Measurements from ENCODE around the gene UGT1A6.

DNA sequence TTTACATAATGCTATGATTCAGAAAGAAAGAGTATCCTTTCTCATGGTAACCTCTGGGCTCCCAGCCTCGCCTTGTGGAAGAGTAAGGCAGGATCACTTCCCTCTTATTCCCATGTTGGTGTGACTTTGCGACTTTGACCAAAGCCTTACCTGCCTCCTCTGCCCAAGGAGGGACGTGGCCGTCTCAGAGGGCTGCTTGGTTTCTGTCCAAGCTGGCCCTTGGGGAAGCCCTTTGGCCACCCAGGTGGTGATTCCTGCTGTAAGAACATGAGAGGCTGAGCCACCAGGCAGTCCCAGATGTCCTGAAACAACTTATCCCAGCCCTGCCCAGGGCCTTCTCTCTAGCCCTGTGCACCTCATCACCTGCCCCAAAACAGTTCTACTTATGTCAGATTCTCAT is 6.0 kb downstream of the UGT1A6 start:
- TF ChIP-seq FOS (IDR thresholded peaks at IDR 0.05; ENCODE audit: low read depth, low read length) (no peak), CTCF (conservative IDR thresholded peaks at IDR 0.05; ENCODE audit: low read depth, low read length) (no peak), RFX5 (IDR thresholded peaks at IDR 0.05; ENCODE audit: low read depth, low read length) (no peak), POLR2A (IDR thresholded peaks at IDR 0.05; ENCODE audit: low read depth, low read length) (no peak), CEBPB (IDR thresholded peaks at IDR 0.05; ENCODE audit: low read depth, low read length) (no peak), SMC3 (IDR thresholded peaks at IDR 0.05; ENCODE audit: low read depth, low read length) (no peak), RAD21 (IDR thresholded peaks at IDR 0.05; ENCODE audit: low read length) (no peak), USF2 (IDR thresholded peaks at IDR 0.05; ENCODE audit: low read depth, low read length) (no peak), MAFK (IDR thresholded peaks at IDR 0.05; ENCODE audit: low read depth, low read length) (no peak), MAZ (IDR thresholded peaks at IDR 0.05; ENCODE audit: borderline replicate concordance, low read depth, low read length) (no peak), CHD1 (IDR thresholded peaks at IDR 0.05; ENCODE audit: low read depth, low read length) (no peak), MXI1 (IDR thresholded peaks at IDR 0.05; ENCODE audit: borderline replicate concordance, low read depth, low read length) (no peak), NFE2L2 (IDR thresholded peaks at IDR 0.05; ENCODE audit: low read depth, low read length) (no peak)
- TF ChIP-seq, protein P1, sequence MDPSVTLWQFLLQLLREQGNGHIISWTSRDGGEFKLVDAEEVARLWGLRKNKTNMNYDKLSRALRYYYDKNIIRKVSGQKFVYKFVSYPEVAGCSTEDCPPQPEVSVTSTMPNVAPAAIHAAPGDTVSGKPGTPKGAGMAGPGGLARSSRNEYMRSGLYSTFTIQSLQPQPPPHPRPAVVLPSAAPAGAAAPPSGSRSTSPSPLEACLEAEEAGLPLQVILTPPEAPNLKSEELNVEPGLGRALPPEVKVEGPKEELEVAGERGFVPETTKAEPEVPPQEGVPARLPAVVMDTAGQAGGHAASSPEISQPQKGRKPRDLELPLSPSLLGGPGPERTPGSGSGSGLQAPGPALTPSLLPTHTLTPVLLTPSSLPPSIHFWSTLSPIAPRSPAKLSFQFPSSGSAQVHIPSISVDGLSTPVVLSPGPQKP (IDR thresholded peaks at IDR 0.05; ENCODE audit: borderline replicate concordance, low read depth, low read length), result no peak

Data from IMR-90 (cell line).